ENCODE measurements around the gene PGBD1.
"Not testable (repeated sequence)": the region's sequence is repeated elsewhere in the genome, so short reads cannot be mapped to it uniquely, and the experiment has no call there.

Gene PGBD1

DNA sequence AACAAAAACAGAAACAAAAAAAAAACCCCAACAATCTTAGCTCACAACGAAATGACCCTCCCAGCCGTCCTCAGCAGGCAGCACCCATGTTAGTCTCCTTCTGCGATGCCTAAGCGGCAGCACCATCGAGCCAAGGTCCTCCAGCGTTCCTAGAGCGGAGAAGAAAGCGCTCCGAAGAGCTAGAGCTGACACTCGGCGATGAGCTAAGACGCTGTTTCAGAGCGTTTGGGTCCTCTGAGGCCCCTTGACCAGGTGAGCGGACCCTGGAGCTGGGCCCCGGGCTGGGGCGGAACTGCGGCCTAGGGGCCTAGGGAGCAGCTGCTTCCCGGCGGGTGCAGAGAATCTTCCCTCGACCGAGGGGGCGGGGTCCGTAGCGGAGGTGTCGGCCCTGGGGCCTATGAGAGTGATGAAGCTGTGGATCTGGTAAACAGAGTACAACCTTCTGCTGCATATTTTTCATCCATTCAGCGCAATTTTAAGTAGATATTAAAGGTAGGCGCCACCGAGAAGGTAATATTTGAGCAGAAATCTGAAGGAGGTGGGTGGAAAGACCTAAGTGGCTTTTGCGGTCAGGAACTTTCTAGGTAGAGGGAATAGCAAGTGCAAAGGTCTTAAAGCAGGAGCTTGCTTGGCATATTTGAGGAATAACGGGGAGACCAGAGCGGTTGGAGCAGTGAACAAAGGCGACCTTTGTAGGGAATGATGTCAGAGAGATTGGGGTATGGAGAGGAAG is 14.2 kb upstream of the PGBD1 start, which contains the start of gene ZSCAN26:
Gene ZSCAN26 (plus strand): TSS at position 182 of the 733 bp plus-strand sequence. CDS start 4,777 bp downstream, outside the sequence.
- peak; percentile 52 to 65 (median 59) for DNase-seq (ENCODE audit: low read depth in 2 of 3, low spot score in 2 of 3)

DNA sequence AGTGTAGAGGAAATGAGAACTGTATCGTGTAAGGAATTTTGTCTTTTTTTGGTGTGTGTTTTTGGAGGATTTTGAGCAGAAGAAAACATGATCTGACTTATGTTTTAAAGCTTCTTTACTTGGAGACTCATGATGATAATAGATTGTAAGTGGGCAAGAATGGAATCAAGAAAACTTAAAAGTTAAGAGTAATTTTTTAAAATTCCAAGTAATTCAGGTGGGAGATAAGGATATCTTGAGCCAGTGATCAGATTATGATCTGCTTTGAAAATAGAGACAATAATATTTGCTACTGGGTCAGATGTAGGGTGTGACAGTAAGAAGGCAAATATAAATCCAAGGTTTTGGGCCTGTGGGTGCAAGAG is 13.7 kb upstream of the PGBD1 start:
- DNase-seq (ENCODE audit: low read depth in 2 of 3, low spot score in 2 of 3): no peak

DNA sequence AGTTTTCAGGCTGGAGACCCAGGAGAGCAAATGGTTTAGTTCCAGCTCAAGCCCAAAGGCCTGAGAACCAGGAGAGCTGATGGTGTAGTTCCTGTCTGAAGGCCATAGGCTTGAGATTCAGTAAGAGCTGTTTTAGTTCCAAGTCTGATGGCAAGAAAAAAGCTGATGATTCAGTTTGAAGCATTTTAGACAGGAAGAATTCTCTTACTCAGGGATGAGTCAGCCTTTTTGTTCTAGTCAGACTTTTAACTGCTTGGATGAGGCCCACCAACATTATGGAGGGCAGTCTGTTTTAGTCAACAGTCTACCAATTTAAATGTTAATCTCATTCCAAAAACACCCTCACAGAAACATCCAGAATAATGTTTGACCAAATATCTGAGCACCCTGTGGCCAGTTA is 11.9 kb upstream of the PGBD1 start:
- no peak for DNase-seq (ENCODE audit: low read depth in 2 of 3, low spot score in 2 of 3)

DNA sequence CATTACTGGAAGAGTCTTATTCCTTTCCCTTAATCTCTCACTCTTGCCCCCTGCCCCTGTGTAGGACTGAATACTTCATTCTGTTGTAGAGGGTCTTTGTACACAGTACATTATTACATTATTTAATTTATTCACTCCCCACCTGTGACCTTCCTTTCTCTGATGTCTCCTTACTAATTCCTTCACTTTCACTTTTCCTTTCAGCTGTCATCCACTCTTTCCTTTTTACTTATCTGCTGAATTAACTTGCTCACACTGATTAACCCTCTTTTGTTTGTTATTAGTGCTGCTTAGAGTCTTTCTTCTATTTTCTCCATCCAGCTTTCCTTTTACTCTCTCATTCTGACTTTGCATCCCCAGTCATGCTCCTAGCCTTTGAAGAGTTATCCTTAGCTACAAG is 6.5 kb upstream of the PGBD1 start:
- no peak for DNase-seq (ENCODE audit: low read depth in 2 of 3, low spot score in 2 of 3)

DNA sequence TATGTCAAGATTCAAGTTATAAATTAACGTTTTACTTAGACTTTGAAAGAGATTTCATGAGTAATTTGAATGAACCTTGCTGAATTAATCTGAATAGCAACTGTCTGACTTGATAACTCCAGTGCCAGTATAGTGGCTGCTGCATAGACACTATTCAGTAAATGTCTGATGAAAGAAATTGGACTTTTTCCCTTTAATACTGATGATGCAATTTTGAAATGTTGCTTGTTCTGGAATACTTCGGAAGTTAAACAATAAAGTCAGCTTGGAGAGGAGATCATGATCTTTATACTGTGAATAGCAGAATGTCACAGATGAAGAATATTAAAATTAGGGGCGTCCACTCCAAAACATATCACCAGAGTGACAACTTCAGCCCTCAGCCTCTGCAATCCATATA is 3.6 kb upstream of the PGBD1 start:
- no peak for DNase-seq (ENCODE audit: low read depth in 2 of 3, low spot score in 2 of 3)

DNA sequence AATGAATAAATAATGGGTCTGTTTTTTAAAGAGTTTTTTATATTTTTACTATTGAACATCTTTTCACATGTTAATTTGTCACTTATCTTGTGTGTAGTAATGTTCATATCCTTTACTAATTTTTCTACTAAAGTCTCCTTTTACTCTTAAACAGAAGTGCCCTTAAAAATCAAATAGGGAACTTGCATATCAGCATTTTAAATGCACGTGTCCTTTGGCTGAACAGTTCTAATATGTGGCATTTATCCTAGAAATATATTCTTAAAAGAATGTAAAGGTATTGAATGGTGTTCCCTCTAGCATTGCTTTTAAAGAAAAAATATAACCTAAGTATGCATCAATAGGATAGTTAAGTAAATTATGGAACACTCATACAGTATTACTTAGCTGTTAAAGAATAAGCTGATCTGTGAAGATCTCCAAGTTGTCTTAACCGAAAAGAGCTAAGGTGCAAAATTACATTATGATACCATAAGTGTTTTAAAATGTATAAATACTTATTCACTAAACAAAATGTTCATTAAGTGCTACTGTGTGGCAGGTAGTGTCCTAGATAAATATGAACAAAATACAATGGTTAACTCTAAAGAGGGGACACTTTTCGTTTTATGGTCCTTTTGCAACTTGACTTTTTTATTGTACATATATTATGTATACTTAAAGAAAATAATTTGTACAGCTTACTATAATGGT is 631 bp upstream of the PGBD1 start:
- DNase-seq (ENCODE audit: low read depth in 2 of 3, low spot score in 2 of 3): no peak

DNA sequence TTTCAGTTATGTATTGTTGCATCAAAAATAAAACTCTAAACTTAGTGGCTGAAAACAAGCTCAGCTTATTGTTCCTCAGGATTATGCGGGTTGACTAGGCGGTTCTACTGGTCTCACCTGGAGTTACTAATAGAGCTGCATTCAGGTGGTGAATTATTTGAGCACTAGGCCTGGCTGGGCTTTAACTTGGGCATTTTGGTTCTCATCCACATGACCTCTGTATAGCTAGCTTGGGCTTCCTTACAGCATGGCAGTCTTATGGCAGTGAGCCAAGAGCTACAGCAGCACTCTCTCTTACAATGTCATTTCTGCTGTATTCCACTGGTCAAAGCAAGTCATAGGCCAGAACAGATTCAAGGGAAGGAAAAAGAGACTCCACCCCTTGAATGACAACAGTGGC is 1.6 kb downstream of the PGBD1 start:
- no peak for DNase-seq (ENCODE audit: low read depth in 2 of 3, low spot score in 2 of 3)

DNA sequence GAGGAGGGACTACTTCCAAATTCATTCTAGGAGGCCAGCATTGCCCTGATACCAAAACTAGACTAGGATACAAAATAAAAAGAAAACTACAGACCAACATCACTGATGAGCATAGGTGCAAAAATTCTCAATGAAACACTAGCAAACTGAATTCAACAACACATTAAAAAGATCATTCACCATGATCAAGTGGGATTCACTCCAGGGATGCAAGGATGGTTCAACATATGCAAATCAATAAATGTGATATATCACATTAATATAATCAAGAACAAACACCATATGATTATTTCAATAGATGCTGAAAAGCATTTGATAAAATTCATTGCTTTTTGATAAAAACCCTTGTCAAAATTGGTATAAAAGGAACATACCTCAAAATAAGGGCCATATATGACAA is 10.2 kb downstream of the PGBD1 start:
- DNase-seq (ENCODE audit: low read depth in 2 of 3, low spot score in 2 of 3): no peak

DNA sequence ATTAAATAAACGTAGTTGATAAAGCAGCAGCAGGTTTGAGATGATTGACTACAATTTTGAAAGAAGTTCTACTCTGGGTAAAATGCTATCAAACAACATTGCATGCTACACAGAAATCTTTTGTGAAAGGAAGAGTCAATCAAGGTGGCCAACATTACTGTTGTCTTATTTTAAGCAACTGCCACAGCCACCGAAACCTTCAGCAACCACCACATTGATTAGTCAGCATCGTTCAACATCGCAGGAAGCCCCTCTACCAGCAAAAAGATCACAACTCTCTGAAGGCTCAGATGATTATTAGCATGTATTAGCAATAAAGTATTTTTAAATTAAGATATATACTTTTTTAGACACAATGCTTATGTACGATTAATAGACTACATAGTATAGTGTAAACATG is 14.0 kb downstream of the PGBD1 start:
- no peak for DNase-seq (ENCODE audit: low read depth in 2 of 3, low spot score in 2 of 3)

DNA sequence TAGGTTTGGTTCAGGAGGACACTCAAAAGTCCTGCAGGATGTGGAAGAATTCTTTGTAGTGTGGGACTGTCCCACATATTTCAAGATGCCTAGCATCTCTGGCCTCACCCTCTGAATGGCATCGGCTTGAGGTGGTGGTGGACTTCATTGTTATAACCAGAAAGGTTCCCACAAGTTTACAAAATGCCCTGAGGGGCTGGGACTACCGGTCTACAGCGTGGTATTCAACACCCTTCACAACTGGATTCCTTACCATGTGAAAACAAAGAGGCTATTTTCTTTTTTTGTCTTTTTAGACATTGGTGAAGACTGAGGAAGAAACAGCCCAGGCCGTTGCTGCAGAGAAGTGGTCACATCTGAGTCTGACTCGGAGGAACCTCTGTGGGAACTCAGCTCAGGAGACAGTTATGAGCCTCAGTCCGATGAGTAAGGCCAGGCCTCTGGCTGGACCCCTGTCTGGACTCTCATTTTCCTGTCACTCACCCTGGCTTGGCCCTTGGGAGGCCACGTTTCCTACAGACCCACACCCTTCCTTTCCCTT is 15.2 kb downstream of the PGBD1 start:
- no peak for DNase-seq (ENCODE audit: low read depth in 2 of 3, low spot score in 2 of 3)

DNA sequence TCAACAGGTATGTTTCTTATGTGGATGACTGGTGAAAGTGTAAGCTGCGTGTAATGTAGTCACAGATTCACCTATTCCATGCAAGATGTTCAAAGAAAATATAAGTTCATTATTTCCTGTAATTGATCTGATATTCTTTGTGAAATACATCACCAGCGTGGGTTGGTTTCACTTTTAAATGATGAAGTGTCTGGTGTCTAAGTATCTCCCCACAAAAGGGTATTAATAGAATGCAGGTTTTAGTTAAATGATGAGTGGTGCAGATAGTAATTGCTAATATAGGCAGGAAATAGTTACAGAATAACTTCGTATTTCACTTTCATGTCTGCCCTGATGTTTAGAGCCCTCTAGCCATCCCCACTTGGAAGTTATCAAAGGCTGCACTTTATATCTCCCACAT is 22.2 kb downstream of the PGBD1 start:
- no peak for DNase-seq (ENCODE audit: low read depth in 2 of 3, low spot score in 2 of 3)

DNA sequence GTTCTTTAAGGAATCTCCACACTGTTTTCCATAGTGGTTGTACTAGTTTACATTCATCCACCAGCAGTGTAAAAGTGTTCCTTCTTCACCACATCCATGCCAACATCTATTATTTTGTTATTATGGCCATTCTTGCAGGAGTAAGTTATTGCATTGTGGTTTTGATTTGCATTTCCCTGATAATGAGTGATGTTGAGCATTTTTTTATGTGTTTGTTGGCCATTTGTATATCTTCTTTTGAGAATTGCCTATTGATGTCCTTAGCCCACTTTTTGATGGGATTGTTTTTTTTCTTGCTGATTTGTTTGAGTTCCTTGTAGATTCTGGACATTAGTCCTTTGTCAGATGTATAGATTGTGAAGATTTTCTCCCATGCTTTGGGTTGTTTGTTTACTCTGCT is 25.0 kb downstream of the PGBD1 start:
- not testable (repeated sequence) for DNase-seq (ENCODE audit: low read depth in 2 of 3, low spot score in 2 of 3)

DNA sequence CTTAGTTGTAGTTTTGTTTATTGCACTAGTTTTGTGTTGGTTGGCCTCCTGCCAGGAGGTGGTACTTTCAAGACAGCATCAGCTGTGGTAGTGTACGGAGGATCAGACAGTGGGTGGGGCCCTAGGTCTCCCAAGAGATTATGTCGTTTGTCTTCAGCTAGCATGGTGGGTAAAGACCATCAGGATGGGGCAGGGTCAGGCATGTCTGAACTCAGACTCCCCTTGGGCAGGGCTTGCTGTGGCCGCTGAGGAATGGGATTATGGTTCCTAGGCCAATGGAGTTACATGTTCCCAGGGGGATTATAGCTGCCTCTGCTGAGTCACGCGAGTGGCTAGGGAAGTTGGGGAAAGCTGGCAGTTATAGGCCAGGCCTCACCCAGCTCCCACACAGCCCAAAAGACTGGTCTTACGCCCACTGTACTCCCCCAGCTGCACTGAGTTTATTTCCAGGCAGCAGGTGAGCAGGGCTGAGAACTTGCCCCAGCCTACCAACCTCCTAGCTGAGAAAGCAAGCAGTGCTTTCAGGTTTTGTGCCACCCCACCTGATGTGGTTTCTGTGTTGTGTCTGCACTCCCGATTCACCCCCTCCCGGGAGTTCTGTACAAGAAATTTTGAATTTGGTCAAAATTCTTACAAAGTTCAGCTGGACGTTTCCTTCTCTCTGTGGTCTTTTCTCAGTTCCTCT is 29.9 kb downstream of the PGBD1 start:
- DNase-seq (ENCODE audit: low read depth in 2 of 3, low spot score in 2 of 3): no peak

DNA sequence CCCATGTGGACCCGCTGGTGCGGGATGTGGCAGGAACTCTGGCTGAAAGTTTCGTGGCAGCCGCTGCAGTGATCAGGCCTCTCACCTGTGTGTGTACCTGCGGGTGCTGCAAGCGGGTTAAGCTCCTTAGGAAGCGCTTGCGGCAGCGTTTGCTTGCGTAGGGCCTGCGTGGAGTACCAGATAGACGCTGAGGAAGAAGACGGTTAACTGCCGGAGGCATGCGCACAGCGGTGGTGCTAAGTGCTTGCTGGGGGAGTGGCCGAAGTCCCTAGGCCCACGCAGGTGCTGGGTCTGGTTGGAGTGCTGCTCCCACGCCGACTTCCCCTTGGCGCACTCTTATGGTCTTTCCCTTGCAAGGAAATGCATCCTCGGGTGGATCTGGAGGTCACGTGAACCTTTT is 31.6 kb downstream of the PGBD1 start:
- DNase-seq (ENCODE audit: low read depth in 2 of 3, low spot score in 2 of 3): no peak

DNA sequence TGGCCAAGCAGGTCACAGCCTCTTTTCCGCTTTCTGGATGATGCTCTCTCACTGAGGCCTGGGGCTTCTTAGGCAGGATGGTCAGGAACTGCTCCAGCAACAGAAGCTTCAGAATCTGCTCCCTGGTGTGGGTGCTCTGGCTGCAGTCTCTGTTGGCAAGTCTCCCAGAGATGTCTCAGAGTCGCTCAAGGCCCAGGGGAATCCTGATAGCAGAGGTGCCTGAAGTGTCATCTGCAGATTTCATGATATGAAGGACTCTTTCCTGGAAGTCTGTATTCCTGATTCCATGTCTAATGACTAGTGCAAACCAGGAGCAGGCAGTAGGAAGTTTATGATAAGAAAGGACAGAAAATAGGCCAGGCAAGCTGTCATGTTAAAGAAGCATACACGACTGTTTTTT is 34.3 kb downstream of the PGBD1 start:
- no peak for DNase-seq (ENCODE audit: low read depth in 2 of 3, low spot score in 2 of 3)

DNA sequence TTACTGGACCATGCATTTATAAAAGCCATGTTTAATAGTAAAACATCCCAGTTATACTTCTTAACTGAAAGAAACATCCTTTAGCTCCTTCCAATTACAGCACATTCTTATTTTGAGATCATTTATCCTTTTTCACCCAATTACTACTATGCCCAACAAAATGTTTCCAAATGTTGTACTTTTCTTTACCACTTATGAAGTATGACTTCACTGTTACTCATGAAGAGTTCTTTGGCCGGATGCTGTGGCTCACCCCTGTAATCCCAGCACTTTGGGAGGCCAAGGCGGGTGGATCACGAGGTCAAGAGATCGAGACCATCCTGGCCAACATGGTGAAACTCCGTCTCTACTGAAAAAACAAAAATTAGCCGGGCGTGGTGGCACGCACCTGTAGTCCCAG is 36.5 kb downstream of the PGBD1 start:
- not testable (repeated sequence) for DNase-seq (ENCODE audit: low read depth in 2 of 3, low spot score in 2 of 3)

DNA sequence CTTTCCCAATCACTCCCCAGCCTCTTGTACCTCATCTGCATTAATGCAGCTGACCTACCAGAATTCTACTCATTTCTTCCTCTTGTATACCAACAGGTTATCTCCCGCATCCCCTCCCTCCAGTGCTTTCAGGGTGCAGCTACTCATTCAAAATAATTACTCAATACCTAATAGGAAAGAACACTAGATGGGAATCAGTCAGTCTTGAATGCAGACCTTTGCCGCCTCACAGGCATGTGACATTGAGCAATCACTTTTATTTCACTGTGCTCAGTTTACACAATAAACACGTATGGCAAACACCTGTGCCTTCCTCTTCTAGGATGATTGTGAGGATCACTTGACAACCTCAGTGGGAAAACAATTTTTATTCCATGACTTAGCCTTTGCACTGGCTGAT is 41.3 kb downstream of the PGBD1 start:
- DNase-seq (ENCODE audit: low read depth in 2 of 3, low spot score in 2 of 3): no peak

DNA sequence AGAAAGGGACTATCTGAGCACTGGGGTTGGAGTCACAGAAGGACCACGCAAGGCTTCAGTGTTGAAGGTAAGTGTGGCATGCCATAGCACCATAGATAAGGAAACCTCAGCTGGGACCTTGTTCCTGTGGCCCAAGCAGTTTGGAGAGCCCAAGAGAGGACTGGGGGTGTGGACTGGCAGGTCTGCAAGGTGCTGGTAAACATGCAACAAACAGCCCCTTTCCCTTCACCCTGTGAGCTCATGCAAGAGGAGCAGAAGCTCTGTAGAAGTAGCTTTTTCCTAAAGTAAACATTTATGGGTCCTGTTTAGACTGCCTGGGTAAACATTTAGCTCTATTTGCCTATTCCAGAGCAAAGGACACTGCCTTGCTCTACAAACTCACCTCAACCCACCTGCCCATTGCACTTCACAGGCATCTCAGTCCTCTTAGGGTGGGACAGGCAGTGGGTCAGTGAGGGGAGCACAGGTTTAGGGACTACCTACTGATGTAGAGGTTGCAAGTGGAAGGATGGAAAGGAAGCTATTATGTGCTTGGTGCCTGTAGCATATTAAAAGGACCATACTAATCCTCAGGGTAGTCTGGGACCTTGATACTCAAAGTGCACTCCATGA is 42.5 kb downstream of the PGBD1 start:
- DNase-seq (ENCODE audit: low read depth in 2 of 3, low spot score in 2 of 3): no peak

DNA sequence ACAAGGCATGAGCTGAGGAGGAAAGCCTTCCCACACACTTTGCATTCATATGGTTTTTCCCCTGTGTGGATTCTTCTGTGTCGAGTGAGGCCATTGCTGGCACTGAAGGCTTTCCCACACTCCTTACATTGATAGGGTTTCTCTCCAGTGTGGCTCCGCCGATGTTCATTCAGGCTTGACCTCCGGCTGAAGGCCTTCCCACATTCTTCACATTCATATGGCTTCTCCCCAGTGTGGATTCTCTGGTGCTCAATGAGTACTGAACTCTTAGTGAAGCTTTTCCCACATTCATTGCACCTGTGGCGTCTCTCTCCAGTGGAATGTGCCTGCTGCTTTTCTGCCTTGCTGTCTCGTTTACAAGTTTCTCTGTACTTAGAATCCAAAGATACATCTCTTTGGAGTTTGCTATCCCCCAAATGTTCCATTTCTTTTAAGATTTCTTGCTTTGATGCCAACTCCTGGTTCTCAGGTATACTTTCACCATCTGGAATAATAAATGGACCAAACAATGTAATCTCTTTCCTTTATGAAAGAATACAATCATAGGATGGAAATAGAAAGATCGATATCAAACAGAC is 45.1 kb downstream of the PGBD1 start:
- no peak for DNase-seq (ENCODE audit: low read depth in 2 of 3, low spot score in 2 of 3)

DNA sequence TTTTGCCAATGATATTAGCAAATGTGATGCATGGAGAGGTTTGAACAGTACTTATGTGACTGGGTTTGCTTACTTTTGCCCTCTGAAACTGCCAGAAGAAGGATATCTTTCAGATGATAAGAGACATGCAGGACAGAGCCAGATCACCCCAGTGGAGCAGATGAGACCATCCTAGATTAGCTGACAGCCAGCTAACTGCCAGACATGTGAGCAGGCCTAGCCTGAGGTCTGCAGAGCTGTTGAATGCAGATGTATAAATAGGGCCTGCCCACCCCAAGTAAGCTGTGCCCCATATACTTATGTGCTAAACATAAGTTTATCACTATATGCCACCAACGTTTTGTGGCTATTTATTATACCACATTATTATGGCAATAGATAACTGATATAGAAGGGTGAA is 48.7 kb downstream of the PGBD1 start:
- DNase-seq (ENCODE audit: low read depth in 2 of 3, low spot score in 2 of 3): no peak

DNA sequence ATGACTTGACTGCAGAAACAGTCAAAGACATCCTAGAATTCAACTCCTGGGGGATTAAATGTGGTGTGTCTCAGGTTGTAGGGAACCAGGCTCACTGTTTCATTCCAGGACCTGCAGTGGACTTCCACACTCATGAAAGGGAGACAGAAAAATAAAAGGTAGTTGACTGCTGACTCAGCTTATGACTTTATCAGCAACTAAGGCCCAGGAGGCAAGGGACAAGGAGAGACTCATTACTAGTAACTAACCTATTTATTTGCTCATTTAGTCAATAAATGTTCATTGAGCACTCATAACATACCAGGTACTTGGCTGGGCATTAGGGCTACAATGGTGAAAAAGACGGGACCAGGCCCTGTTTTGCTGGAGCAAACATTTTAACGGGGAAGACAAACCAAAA is 51.7 kb downstream of the PGBD1 start:
- DNase-seq (ENCODE audit: low read depth in 2 of 3, low spot score in 2 of 3): no peak
